ENCODE measurements around the gene CEACAM5.

CEACAM5 gene

DNA sequence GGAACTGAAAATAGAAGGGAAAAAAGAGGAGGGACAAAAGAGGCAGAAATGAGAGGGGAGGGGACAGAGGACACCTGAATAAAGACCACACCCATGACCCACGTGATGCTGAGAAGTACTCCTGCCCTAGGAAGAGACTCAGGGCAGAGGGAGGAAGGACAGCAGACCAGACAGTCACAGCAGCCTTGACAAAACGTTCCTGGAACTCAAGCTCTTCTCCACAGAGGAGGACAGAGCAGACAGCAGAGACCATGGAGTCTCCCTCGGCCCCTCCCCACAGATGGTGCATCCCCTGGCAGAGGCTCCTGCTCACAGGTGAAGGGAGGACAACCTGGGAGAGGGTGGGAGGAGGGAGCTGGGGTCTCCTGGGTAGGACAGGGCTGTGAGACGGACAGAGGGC, at the start of gene CEACAM5:
CEACAM5 (plus strand) TSS at position 146 of the 400 bp plus-strand sequence; CDS start at position 252, 106 bp downstream.
- no peak for DNase-seq (ENCODE audit: low read depth)

DNA sequence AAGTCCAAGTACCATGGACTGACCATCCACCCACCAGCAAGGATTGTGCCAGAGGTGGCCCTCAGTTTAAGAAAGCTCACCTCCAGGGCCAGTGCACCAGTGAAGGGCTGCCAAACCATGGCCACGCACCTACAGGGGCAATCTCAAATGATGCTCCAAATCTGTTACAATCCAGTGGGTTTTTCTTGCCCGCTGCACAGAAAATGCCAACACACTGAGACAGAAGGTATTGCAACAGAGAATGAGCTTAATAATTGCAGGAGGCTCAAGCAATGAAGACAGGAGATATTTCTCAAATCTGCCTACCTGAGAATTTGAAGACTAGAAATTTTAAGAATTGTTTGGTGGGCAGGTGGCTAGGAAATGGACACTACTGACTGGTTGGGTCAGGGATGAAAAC, 42.4 kb upstream of the CEACAM5 start:
- no peak for DNase-seq (ENCODE audit: low read depth)

DNA sequence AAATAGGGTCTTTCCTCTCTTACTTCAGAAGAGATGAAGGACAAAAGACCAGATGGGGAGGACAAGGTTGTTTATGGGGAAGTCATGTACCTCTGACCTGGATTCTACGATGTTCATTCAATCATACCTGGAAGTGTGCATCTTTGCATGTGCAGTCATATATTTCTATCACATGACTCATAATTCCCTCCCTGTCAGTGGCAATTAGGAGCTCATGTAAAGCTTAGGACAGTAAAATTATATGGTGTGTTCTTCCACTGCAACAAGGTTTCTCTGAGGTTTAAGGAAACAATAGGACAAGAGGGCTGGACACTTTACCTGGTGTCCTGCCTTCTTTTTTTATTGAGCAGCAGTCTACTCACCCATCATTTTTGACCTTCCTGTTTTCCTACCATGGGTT, 40.1 kb upstream of the CEACAM5 start:
- no peak for DNase-seq (ENCODE audit: low read depth)

DNA sequence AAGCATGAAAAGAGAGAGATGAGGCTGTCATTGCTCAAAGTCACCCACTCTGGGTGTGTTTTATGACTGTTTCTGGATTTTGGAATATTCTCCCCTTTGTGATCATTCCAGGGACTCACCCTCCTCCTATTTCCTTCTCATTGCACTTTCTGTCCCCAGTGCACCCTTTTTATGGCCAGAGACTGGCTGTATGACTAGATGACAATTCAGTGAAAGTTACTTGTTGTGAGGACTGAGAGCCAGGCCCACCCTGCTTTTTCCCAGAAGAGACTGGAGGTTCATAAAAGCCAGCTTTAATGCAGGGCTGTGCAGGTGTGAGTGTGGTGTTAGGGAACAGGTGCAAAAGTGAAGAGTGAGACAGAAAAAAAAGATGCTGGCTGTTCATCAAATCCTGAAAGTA, 37.7 kb upstream of the CEACAM5 start:
- DNase-seq (ENCODE audit: low read depth): no peak

- no peak for DNase-seq (ENCODE audit: low read depth)
Observed at GRCh38 chr19:41671486-41671885, 36.9 kb upstream of the CEACAM5 start.

GRCh38 chr19:41682437-41682836, 26.0 kb upstream of the CEACAM5 start:
- DNase-seq (ENCODE audit: low read depth): no peak

DNA sequence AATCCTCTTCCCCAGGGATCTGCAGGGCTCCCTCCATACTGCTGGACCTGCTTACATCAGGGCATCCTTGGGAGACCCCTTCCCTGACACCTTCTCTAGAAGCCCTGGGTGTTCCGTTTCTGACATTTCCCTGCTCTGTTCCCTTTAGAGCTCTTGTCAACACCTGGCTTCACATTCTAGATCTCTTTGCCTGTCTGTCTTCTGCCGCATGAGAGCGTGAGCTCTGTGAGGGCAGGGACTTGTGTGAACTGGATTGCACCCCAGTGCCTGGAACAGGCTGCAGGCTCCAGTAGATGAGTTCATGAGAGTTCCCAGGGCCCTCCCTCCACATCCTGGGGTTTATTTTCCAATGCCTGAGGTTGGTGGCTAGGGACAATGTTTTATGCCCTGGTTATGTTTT, 21.0 kb upstream of the CEACAM5 start:
- DNase-seq (ENCODE audit: low read depth): no peak

DNA sequence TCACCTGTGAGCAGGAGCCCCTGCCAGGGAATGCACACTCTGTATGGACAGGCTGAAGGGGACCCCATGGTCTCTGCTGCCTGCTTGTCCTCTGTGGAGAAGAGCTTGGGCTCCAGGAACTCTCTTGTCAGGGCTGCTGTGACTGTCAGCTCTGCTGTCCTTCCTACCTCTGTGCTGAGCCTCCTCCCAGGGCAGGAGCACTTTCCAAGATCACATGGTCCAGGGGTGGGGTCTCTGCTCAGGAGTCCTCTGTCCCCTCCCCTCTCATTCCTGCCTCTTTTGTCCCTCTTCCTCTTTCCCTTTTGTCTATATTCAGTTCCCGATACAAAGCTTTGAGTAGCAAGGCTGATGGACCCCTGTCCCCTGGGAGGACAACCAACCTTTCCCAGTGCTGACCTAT, 20.3 kb upstream of the CEACAM5 start, which contains the start of gene CEACAM7:
CEACAM7 (minus strand) TSS at position 173 of the 400 bp plus-strand sequence; CDS start at position 68, 105 bp downstream.
- no peak for DNase-seq (ENCODE audit: low read depth)

GRCh38 chr19:41688687-41689086, 19.7 kb upstream of the CEACAM5 start:
- no peak for DNase-seq (ENCODE audit: low read depth)

GRCh38 chr19:41689993-41690800, 18.2 kb upstream of the CEACAM5 start:
- DNase-seq (ENCODE audit: low read depth): no peak

- no peak for DNase-seq (ENCODE audit: low read depth)
Observed at GRCh38 chr19:41690801-41691065, 17.7 kb upstream of the CEACAM5 start.

DNA sequence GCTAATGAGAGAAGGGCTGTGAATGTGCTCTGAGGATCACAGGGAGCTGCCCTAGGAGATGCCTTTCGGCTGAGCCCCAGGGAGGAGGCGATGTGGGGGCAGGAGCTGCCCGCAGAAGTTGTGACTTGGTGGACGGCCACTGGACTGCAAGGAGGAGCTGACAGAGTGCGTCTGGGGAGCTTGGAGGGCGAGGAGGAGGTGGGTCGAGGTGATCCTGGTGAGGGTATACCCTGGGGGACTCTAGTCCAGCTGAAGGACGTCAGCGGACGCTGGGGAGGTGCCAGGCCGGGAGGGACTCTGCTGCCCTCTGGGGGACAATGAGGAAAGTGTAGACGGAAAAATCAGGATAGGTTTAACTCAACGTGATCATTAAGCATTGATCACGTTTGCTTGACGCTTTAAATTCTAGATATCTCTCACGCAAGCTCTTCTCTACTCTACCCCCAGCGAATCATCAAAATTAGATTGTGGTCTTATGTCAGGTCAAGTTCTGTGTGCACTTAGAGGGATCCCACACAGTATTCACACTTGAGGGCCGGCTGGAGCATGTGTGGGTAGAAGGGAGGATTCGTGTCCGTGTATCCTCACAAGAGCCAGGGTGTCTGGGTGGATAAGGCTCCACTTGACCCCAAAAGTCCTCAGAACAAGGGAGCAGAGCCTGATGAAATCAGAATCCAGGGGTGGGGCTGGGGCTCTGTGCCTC, 17.0 kb upstream of the CEACAM5 start:
- no peak for DNase-seq (ENCODE audit: low read depth)

GRCh38 chr19:41694196-41694595, 14.2 kb upstream of the CEACAM5 start:
- no peak for DNase-seq (ENCODE audit: low read depth)

DNA sequence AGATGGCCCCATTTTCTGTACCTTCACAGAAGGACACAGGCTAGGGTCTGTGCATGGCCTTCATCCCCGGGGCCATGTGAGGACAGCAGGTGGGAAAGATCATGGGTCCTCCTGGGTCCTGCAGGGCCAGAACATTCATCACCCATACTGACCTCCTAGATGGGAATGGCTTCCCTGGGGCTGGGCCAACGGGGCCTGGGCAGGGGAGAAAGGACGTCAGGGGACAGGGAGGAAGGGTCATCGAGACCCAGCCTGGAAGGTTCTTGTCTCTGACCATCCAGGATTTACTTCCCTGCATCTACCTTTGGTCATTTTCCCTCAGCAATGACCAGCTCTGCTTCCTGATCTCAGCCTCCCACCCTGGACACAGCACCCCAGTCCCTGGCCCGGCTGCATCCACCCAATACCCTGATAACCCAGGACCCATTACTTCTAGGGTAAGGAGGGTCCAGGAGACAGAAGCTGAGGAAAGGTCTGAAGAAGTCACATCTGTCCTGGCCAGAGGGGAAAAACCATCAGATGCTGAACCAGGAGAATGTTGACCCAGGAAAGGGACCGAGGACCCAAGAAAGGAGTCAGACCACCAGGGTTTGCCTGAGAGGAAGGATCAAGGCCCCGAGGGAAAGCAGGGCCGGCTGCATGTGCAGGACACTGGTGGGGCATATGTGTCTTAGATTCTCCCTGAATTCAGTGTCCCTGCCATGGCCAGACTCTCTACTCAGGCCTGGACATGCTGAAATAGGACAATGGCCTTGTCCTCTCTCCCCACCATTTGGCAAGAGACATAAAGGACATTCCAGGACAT, 13.4 kb upstream of the CEACAM5 start:
- DNase-seq (ENCODE audit: low read depth): no peak

- no peak for DNase-seq (ENCODE audit: low read depth)
Observed at GRCh38 chr19:41695745-41696144, 12.7 kb upstream of the CEACAM5 start.

GRCh38 chr19:41696402-41697197, 11.8 kb upstream of the CEACAM5 start:
- DNase-seq (ENCODE audit: low read depth): no peak

DNA sequence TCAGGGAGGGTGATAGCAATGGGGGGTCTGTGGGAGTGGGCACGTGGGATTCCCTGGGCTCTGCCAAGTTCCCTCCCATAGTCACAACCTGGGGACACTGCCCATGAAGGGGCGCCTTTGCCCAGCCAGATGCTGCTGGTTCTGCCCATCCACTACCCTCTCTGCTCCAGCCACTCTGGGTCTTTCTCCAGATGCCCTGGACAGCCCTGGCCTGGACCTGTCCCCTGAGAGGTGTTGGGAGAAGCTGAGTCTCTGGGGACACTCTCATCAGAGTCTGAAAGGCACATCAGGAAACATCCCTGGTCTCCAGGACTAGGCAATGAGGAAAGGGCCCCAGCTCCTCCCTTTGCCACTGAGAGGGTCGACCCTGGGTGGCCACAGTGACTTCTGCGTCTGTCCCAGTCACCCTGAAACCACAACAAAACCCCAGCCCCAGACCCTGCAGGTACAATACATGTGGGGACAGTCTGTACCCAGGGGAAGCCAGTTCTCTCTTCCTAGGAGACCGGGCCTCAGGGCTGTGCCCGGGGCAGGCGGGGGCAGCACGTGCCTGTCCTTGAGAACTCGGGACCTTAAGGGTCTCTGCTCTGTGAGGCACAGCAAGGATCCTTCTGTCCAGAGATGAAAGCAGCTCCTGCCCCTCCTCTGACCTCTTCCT, 11.1 kb upstream of the CEACAM5 start:
- no peak for DNase-seq (ENCODE audit: low read depth)

GRCh38 chr19:41698746-41699230, 9.6 kb upstream of the CEACAM5 start:
- DNase-seq (ENCODE audit: low read depth): no peak

GRCh38 chr19:41699231-41699967, 9.0 kb upstream of the CEACAM5 start:
- DNase-seq (ENCODE audit: low read depth): no peak

- DNase-seq (ENCODE audit: low read depth): no peak
Observed at GRCh38 chr19:41699968-41700323, 8.5 kb upstream of the CEACAM5 start.

All from stimulated activated CD8-positive, alpha-beta memory T cell treated with anti-CD3 and anti-CD28 coated beads, Interleukin-12 subunit alpha, Interleukin-12 subunit beta, amount 100 ng/mL, for 1 hour (primary cell).